Hindlimb muscle (tissue), 1 donor: ENCODE results near the gene KCNQ5. TPM values are rescaled to one million over a fixed set of nuclear protein-coding genes. Genes with fewer than 3 reads are reported as not detected.
"Not testable (repeated sequence)": the region's sequence is repeated elsewhere in the genome, so short reads cannot be mapped to it uniquely, and the experiment has no call there.

Experiments
- DNase-seq: peaks from one replicate; pipeline ENCODE4 v3.0.0-alpha.2; 2013
- polyA plus RNA-seq: library from polyadenylated mRNA; unstranded; fragments of 120-200 nt; gene quantifications from one replicate; pipeline ENCODE4 v1.2.1, GENCODE V29; 2013; ENCODE audit not compliant: insufficient read length

KCNQ5 gene
- polyA plus RNA-seq, 1 donor: 0.76 TPM

DNA sequence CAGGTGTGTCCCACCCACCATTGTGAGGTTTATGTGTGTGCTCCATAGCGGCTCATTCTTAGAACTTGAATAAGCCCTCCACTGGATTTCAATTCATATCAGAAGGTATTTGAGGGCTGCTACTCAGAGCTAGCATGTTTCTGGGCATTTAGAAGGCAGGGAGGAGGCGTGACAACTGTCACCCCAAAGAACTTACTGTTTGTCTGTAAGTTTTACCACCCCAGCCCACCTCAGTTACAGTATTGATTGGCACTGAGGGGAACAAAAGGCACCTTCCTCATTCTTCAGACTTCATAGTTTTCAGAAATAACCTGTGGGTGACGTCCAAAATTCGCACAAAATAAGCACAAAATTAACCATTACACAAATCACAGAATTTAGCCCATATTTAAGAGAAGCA lies 521.7 kb downstream of the KCNQ5 start:
- DNase-seq: no peak

DNA sequence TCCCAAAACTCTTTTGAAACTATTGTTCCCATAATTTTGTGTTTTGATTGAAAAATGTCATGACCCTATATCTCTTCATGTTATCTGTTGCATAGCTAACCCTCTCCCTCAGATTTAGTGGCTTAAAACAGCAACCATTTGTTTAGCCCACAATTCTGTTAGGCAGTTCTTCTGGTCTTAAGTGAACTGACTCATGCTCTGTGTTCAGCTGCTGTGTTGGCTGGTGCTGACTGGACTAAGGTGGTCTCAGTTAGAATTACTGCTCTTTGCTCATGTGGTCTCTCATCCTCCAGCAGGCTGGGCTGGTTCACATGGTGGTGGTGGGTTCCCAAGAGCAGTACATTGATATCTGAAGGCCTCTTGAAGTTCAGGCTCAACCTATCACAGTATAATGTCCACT lies 522.7 kb downstream of the KCNQ5 start:
- no peak for DNase-seq

DNA sequence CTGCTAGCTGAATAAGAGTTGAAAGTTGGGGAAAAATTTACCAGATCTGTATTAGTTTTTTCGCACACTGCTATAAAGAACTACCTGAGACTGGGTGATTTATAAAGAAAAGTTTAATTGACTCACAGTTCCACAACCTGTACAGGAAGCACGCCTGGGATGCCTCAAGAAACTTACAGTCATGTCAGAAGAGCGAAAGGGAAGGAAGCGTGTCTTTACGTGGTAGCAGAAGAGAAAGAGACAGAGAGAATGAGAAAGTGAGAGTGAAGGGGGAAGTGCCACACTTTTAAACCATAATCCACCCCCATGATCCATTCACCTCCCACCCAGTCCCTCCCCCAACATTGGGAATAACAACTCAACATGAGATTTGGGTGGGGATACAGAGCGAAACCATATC lies 523.8 kb downstream of the KCNQ5 start:
- DNase-seq: no peak

DNA sequence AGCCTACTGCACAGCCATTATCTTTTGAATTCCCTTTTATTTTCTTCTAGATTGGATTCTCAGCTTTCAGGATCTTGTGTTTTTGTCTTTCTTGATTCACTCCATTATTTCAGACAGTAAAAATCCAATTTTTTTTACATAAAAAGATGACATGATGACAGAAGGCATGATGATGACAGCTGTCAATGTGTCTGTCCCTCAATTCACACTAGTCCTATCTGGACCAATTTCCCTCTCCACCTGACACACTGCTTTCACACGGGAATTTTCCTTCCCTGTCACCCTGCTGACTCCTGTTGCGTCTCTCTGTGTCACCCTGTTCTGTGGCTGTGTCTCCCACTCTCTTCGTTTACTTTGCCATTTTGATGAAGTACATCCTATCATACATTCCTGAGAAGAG lies 529.9 kb downstream of the KCNQ5 start:
- no peak for DNase-seq

DNA sequence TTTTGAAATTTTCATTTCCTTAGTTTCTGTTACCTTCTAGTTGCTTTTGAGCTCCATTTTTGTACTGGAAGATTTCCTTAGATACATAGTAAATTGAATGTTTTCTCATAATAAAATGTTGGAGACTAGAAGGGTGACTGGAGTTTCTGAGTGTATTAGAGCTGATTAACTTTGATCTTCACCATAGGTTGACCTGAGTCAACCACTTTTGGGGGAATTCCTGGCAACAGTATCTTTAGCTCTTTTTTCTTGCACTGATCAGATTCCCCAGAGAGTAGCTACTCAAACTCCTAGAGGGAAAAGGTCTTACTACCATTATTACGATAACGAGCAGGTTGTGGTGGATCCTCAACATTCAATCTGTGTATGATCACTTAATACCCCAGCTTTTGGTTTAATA lies 530.7 kb downstream of the KCNQ5 start:
- DNase-seq: no peak

DNA sequence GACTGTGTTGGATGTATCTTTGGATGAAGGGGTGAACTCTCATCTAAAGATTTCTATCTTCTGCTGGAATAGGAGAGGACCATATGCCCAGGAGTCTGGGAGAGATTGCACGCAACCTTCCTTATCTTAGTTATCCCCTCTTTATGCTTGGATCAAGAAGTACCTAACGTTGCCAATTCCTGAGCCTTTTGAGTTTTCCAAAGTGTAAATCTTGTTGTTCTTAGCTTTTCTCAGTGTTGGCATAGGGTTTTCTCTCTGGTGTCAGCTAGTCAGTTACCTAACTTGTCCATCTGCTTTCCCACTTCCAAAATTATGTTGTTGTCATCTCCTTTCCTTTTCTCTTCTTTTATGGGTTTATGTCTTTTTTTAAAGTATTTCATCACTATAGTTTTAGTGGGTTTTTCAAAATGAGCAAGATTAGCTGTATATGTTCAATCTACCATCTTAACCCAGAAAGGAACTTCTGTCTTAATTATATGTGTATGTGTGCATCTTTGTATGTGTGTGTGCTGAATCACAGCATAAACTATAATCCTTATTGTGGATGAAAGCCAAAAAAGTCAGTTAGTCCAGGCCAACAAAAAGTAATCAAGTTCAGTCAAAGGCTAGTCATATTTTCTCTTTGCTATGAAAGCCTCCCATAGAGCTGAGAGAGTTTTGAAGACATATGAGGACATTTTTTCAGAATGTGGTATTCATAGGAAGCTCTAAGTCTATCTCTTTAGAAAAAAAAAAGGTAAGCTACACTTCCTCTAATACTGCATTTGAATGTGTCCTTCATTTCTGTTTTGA lies 531.3 kb downstream of the KCNQ5 start:
- no peak for DNase-seq

DNA sequence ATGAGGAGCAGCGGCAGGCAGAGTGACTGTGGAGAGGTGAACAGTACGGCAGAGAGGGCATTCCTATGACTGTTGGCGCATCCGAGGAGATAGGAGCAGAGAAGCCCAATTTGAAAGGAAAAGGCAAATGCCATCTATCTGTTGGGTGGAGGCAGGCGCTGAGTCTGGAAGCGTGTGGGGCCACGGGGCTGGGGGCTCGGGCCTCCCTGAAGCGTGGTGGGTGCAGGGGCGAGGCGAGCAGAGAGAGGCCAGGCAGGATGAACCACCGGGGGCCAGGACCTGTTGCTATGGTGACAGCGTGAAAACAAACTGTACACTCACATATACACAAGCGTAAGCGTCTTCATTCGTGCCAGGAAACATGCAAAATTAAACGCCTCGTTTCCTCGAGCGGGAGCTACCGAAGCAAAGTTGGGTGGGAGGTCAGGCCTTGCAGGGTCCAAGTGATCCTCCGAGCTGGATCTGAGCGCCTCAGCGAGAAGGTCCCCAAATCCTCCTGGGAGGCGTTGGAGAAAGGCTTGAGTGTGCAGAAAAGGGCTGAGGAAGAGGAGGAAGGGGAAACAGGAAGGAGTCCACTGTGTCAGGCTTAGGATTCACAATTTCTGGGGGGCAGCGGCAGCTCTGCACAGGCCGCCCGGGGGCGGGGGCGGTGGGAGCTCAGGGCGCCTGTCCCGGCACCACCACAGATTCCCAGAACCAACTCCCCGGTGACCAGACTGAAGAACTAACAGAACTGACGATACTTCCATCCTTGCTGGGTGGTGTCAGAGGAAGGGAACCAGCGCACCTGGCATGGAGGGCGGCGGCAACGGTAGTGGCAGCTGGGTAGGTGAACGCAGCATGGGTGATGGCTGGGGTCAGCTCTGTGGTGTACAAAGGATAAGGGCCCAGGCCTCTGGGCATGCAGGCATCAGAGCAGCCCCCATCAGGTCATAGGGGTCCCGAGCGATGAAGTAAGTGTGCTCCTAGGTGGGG lies 535.2 kb downstream of the KCNQ5 start:
- DNase-seq: no peak

DNA sequence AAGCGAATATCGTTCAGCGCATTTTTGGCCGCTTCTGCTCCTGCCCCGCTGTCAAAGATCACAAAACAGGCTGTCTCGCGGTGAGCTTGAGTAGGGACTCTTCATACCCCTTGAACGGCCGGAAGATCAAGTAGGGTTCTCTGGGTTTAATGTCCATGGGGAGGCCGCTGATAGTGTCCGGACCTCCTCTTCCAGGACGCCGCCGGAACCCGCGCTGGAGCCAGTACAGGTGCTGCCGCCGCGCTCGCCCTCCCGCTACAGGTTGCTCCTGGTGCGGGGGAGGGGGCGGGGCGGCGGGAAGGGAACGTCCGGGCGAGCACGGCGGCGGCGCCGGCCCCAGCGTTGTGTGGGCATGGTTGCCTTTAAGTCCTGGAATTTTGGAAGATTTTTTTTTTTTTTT lies 536.0 kb downstream of the KCNQ5 start:
- DNase-seq: no peak

DNA sequence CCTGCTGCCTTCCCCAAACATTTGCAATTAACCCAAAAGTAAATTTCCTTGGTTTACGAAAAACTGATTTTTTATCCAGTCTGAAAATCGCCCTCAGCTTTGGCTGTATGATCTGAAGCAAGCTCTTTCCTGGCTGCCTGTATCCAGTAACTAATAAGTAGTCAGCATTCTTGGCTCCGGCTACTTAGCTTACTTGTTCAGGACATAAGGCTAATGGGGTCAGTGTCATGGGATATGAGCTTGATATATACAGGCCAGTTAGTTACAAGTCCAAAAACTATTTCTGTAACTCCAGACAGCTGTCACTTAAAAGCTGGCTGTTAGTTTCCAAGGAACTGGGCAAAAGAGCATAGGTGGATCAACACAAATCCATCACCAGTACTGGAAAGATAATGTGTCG lies 547.2 kb downstream of the KCNQ5 start:
- DNase-seq: no peak

DNA sequence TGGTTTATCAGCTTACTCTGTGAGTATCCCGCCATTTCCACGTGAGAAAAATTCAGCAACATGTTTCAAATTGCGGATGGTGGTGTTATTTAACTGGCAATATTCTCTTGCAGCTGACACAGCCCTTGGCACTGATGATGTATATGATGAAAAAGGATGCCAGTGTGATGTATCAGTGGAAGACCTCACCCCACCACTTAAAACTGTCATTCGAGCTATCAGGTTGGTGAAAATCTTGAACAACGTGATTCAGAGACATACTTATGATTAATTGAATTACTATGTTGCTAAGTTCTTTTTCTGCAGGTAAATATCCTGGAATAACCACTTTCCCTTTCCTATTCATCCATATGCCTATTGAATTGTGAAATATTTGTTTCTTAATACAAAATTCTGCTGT lies 547.8 kb downstream of the KCNQ5 start:
- DNase-seq: no peak

DNA sequence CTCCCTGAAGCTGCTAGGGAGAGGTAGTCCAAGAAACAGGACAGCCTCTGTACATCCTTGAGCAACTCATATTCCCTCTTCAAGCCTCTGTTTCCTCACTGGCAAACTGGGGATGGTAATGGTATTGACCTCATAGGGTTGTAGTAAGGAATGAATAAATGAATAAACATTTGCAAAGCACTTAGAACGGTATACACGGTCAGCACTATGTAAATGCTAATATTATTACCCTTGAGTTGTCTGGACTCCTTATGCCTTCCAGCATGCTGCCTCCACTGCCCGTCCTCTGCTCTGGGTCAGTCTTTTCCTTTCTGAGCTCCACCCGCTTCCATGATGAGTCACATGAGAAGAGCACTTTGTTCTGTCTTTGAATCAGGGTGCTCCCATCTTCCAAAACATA lies 552.8 kb downstream of the KCNQ5 start:
- no peak for DNase-seq

DNA sequence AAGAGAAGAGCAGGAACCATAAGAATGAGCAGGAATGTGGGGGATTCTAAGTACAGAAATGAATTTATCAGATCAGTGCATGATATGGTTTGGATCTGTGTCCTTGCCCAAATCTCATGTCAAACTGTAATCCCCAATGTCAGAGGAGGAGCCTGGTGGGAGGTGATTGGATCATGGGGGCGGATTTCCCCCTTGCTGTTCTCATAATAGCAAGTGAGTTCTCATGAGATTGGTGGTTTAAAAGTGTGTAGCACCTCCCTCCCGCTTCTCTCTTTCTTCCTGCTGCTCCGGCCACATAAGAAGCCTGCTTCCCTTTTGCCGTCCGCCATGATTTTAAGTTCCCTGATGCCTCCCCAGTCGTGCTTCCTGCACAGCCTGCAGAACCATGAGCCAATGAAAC lies 554.2 kb downstream of the KCNQ5 start:
- DNase-seq: no peak

DNA sequence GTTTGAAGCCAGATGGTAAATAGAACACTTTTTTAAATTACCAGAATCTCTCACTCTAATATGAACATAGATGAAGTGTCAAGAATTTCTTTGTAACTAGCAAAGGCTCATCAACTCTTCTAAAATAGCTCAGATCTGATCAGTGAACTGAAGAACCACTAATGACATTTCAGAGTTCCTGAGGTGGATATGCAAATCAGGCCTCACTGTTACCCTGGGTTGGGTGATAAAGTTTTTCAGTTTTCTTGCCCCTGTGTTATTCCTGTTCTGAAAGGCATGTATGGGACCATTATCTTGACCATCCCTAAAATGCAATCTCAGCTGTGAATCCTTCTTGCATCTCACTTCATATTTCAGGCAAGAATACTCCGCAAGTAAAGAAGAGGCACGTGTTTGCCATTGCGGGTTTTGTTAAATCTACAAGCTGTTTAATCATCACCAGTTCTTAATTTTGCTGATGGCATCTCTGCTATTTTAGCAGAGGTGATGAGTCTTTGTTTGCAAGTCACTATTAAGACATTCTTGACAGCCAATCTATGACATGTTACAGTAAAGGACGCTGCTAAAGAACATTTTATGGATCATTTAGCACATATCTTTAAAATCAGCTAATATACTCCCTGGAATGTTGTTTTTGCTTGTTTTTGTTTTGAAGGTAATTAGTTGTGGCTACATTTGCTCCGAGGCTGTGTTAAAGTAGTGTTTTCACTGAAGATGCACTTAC lies 555.5 kb downstream of the KCNQ5 start:
- no peak for DNase-seq

DNA sequence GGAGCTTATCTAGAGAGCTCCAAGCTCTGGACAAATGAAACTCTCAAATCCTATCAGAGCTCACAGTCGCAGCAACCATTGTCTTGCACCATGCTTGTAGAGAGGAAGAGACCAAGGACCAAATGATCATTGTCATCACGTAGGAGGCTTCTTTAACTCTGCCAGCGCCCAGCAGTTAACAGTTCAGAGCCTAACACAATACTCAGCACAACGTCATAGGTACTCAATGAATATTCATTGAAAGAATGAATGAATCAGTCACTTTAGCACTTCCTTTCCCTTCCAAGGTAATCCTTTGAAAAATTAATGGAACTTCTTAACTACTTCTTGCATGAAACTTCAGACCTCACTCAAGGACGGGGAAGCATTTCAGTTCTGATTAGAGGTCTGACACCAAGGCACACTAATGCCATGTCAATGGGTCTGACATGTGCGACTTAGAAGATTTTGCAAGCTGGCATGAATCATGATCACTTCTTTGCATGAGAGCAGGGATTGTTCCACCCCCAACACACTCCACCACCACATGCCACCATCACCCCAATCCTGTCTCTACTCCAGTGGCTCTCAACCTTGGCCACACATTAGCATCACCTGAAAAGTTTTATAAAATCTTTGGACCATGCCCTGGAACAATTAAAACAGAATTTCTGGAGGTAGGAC lies 558.3 kb downstream of the KCNQ5 start:
- no peak for DNase-seq

DNA sequence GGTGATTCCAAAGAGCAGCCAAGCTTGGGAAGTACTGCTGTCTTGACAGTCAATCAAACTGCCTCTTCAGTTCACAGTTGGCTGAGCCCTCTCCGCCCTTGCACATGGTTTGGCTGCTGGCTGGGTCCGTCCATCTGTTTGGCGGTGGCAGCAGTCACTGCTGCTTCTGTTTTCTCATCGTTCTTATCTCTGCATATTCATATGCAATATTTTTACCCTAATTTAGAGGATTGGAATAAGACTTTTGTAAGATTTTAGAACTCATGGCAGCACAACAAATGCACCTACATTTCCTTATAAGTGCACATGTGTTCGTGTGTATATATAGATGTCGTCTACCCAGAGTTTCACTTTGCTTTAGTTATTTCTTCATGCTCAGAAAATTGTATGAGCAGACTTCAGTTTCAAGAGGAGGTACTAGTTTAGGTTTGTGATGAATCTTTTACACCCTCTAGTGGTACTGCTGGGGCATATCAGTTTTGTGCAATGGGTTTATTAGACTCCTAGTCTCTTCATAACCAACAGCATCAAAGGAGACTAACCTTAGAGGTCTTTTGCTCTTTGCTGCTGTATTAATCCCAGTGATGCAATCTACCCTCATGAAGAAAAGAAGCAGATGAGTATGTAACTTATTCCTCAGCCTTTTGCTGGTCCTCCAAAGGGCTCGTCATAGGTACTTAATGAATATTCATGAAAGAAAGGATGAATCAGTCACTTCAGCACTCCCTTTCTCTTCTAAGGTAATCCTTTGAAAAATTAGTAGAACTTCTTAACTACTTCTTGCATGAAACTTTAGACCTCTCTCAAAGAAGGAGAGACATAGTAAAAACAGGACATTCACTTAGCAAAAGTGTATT lies 559.1 kb downstream of the KCNQ5 start:
- peak; percentile 35 for DNase-seq

DNA sequence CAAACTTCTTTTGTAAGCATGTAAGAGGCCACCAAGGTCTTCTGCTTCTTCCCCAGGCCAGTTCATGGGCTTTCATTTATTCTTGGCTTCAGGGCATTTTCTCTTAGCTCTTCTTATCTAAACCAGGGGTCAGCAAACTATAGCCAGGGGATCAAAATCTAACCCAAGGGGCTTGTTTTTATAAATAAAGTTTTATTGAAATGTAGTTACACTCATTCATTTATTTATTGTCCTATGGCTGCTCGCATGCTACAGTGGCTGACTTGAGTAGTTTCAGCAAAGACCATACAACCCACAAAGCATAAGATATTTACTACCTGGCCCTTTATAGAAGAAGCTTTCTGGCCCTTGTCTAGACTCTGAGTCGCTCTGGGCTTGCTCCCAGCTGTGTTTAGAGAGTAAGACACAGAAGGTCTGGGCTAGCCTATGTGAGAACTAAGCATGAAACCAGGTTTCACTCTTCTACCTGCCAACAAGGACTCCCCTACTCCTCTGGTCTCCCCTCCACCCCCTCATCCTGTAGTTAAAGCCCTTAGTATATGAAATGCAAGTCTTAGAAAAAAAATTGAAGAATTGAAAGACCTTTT lies 560.2 kb downstream of the KCNQ5 start:
- DNase-seq: no peak

DNA sequence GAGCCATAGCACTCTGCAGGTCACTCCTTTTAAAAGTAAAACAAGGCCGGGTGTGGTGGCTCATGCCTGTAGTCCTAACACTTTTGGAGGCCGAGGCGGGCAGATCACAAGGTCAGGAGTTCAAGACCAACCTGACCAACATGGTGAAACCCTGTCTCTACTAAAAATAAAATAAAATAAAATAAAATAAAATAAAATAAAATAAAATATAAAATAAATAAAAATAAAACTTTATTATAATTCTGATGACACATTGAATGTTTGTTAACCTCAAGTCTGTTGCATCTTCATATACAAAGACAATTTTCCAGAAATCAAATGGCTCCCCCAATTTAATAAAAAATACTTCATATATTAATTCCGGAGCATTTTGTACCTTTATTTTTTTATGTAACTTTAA lies 571.4 kb downstream of the KCNQ5 start:
- not testable (repeated sequence) for DNase-seq

DNA sequence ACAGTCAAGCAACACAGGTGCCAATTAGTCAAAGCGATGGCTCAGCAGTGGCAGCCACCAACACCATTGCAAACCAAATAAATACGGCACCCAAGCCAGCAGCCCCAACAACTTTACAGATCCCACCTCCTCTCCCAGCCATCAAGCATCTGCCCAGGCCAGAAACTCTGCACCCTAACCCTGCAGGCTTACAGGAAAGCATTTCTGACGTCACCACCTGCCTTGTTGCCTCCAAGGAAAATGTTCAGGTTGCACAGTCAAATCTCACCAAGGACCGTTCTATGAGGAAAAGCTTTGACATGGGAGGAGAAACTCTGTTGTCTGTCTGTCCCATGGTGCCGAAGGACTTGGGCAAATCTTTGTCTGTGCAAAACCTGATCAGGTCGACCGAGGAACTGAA lies 572.9 kb downstream of the KCNQ5 start:
- DNase-seq: no peak

DNA sequence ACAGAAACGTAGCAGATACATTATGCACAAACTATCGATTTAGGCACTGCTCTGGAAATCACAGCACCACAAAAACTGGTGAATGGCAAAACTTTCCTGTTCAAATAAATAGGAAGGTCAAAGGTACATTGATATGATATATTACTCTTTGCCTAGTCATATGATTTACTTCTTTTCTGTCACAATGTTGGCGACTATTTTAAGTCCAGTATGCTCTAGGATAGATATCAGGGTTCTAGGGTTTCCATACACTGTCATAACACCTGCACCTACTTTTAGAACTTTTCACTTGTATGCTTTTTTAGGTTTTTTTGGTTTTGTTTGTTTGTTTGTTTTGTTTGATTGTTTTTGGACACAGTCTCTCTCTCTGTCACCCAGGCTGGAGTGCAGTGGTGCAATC lies 578.4 kb downstream of the KCNQ5 start:
- DNase-seq: no peak

DNA sequence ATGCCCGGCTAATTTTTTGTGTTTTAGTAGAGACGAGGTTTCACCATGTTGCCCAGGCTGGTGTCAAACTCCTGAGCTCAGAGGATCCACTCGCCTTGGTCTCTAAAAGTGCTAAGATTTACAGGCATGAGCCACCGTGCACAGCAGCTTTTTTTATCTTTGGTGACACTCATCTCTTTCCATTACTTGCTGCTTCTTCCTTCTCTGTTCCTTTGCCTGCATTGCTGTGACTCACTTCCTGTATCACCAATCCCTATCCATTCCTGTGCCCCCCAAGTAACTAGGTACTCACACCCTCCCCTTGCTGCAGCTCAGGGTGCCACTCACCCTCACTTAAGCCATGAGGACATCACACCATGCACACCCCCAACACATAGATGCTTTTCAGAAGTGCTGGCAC lies 578.9 kb downstream of the KCNQ5 start:
- no peak for DNase-seq

DNA sequence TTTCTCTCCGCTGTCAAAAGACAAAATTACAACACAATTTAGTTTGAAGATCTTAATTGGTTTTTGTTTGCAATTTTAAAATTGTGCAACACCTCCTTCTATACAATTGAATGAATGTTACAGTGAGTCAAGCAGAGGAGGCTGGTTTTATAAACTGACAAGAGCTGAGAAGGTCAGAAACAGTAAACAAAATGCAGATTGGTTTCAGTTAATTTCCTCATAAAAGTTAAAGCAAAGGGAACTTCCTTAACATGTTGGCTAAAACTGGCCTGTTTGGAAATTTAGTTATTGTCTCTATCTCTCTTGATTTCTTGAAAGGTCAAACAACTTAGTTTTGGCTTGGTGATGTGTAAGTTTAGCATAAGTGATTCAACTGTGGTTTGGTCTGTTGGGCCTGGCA lies 581.2 kb downstream of the KCNQ5 start:
- no peak for DNase-seq
